Stimulated activated CD8-positive, alpha-beta memory T cell treated with anti-CD3 and anti-CD28 coated beads, Interleukin-12 subunit alpha, Interleukin-12 subunit beta, amount 100 ng/mL, for 24 hours (primary cell): ENCODE measurements around the gene SLC6A12.

Experiments used
- DNase-seq: peaks from one replicate; pipeline ENCODE4 v3.0.0-alpha.2; 2020; ENCODE audit errors: extremely low read depth

SLC6A12 gene

DNA sequence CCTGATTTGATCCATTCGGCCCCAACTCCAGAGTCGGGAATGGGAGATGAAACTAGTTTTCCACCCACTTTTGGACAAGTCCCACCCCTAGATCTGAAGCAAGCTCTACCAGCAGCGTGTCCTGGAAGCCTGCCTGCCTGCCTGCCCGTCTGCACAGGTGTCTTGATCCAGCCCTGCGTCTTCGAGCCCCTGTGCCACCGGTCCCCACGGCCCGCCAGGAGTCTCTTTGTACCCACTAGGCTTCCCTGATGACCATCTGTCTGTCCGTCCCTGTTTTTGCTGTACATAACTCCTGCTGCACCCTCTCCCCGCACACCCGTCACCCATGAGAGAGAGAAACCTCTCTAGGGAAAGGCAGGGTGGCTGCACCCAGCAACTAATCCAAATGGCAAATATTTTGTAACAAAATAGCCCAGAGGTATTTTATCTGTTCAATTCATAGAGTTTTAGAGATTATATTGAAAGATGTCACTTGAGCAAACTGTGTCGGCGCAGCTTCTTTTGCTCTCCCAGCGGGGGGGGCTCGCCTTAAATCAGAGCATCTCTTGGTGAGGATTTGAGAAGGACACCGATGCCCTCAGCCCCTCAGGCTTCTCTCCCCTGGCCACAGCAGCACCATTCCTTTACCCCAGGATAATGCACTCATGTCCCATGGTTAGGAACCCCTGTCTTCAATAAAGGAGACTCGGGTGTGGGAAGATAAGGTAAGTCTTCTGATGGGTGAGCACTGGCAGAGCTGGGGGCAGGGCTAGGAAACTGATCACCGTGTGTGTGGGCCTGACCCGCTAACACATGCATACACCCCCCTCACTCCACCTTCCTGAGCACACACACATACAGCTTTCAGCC, 35.8 kb downstream of the SLC6A12 start:
- no peak for DNase-seq

- DNase-seq: no peak
These were observed 36.5 kb downstream of the SLC6A12 start for GRCh38 chr12:177336-177979.

GRCh38 chr12:176321-177181, 37.4 kb downstream of the SLC6A12 start:
- no peak for DNase-seq

DNA sequence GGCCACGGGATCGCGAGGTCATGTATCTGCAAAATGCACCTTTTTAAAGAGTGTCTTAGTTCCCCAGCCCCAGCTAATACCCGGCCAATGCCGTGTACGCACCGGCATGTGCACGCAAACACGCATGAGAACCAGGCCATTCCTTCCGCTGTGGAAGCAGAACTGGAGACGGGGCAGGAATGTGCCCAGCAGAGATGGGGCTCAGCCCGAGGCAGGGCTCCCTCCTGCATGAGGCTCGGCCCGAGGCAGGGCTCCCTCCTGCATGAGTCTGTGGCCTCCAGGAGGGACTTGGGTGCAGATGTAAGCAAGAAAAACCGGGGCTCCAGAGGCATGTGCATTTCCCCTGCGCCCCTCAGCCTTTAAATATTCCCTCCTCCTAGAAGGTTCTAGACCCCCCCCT, 38.2 kb downstream of the SLC6A12 start:
- no peak for DNase-seq

- no peak for DNase-seq
These were observed 38.7 kb downstream of the SLC6A12 start for GRCh38 chr12:175250-175649.

GRCh38 chr12:174596-174995, 39.4 kb downstream of the SLC6A12 start:
- no peak for DNase-seq

GRCh38 chr12:174124-174523, 39.8 kb downstream of the SLC6A12 start:
- no peak for DNase-seq

- no peak for DNase-seq
These were observed 41.2 kb downstream of the SLC6A12 start for GRCh38 chr12:172732-173161.

GRCh38 chr12:171743-172676, 41.9 kb downstream of the SLC6A12 start:
- no peak for DNase-seq

DNA sequence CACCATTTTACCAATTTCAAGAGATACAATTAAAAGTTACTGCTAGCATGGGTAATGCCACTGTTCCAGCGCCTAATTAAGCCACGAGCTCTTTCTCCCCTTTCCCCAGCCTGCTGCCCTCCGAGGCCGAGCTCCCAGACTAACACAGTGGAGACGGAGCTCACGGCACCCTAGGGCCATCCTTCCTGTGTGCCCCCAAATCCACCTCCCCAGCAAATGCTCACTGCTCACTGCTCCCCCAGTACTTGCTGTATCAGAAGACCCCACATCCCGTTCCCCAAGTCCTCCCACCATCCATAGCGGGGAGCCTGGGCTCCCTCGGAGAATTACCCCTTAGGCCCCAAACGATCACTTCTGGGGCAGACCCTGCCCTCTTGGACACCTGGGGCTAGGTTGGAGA, 42.7 kb downstream of the SLC6A12 start:
- DNase-seq: no peak

DNA sequence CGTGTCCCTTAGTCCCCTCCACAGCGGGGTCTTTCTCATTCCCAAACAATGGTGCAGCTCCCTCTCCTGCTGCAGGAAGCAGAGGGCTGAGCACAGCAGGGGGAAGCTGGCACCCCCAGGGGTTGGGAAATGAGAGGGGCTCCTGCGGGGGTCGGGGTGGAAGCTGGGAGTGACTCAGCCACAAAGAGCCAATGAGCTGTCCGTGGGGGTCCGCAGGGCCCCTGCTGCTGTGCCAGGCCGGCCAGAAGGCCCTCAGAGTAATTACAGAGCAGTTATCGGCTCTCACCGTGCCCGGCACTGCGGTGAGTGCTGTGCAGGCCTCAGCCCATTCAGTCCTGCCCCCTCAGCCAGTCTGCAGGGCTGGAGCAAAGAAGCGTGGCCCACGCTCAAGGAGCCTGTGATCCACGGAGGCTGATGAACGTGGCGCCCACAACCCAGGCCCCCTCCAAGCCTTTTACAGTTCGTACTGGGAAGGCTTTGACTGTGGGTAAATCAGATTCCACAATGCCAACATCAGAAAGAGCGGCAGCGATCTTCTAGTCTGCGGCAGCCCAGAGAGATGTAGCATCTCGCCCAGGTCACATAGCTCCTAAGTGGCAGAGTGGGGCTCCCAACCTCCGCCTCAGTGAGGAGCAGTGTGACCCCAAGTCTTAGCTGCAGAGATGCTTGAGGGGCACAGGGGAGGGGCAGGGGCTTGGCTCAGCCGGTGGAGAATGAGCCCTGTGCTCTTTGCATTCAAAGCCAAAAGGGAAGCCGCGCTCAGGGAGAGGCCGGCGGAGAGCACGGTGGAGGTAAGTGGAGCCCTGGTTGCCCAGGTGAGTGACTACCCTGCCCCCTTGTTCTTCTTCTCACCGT, 43.4 kb downstream of the SLC6A12 start:
- no peak for DNase-seq

- no peak for DNase-seq
These were observed 44.2 kb downstream of the SLC6A12 start for GRCh38 chr12:169528-170370.

DNA sequence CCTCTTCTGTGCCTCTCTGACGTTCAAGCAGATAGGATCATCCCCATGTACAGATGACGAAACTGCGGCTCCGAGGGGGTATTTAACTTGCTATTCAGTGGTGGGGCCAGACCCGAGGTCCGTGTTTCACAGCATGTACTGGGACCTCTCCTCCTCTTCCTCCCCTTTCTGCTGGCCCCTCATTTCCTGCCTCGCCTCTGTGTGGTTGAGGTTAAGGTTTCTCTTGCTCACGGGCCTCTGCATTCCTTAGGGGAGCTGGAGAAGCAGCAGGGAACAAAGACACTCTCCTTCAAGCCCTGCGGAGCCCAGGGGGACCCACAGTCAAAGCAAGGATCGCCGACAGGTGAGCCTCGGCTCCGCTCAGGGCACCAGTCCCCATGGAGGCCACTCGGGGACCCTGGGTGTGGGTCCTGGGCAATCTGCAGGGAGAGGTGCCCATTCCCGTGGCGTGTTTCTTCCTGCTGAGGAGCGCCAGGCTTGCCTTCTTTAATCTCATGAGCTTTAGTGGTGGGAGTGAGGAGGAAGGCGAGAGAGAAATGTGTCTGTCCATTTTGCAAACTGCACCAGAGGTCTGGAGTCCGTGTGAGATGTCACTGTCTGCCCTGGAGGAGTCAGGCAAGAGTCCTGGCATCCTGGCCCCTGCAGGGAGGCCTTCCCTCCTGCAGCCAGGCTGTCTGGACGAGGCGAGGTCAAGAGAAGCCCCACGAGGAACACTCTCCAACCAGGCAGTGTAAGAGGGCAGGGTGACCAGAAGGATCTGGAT, 45.0 kb downstream of the SLC6A12 start:
- DNase-seq: no peak

DNA sequence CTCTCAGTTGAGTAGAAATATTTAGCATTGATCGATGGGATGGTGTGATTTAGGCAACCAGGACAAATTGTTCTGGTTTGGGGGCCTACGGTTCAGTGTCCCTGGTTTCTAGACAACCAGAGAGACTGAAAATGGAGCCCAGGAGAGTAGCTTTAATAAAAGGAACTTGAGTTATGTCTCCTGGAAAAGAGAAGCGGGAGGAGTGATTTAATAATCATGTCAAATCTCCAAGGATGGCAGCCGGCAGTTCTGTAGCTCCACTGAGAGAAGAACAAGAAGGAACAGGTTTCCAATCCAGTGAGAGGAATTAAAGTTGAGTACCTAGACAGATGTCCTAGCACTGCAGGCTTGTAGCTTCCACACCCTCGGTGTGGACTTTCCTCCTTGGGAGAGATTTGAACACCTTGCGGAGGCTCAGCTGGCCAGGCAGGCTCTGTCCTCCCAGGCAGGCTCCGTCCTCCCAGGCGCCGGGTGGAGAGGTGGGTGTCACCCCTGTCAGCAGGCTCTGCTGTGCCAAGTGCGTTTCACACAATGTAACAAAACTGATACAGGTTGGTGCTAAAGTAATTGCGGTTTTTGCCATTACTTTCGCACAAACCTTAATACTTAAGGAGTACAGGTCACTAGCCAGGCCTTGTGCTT, 45.9 kb downstream of the SLC6A12 start:
- no peak for DNase-seq

GRCh38 chr12:166425-167075, 47.4 kb downstream of the SLC6A12 start:
- DNase-seq: no peak

- DNase-seq: no peak
These were observed 48.0 kb downstream of the SLC6A12 start for GRCh38 chr12:165862-166368.

GRCh38 chr12:164207-164606, 49.8 kb downstream of the SLC6A12 start:
- DNase-seq: no peak
